ENCODE results near the gene SDCBP2. TPM values are rescaled to one million over a fixed set of nuclear protein-coding genes. Genes with fewer than 3 reads are reported as not detected.

Gene SDCBP2
- total and polyA plus RNA-seq, 2 of the 8 experiments (the other 6 are each of a cell fraction or from before 2014, with no cell fraction given): 4.2 to 6.7 TPM

- Histone ChIP-seq H3K18ac (ENCODE audit: extremely low read depth, low read length) (no peak overlapping the region), H3K14ac (ENCODE audit: insufficient read length) (no peak overlapping the region), H3K4me1 (replicated peaks in 1 of 4; ENCODE audit: control insufficient read depth in 3 of 4, insufficient read depth in 4 of 4, low read length in 3 of 4) (peaks cover 0 to 13% (median 1%) of the 10 kb centered on the region in 4 experiments; a peak in 4 of 7 replicates), H2BK20ac (ENCODE audit: low read length) (no peak overlapping the region), H3K56ac (replicated peaks; ENCODE audit: insufficient read length, low read depth, low read length) (no peak overlapping the region), H2BK12ac (ENCODE audit: low read depth, low read length) (no peak overlapping the region), H3K27ac (ENCODE audit: low read depth, low read length) (no peak overlapping the region), H3K4ac (replicated peaks; ENCODE audit: insufficient read length, low read depth, low read length) (no peak overlapping the region), H4K5ac (ENCODE audit: insufficient read length, low read depth, low read length) (peak overlapping the region; percentile 7), H4K20me1 (replicated peaks in 1 of 2; ENCODE audit: control insufficient read depth in 1 of 2, insufficient read depth in 2 of 2, low read length in 2 of 2) (no peaks in the 10 kb centered on the region), H4K91ac (replicated peaks; ENCODE audit: insufficient read length, low read length) (peak overlapping the region; percentile 84), H3K23ac (ENCODE audit: insufficient read length) (no peak overlapping the region), H3K23me2 (ENCODE audit: low read depth, low read length) (peaks cover 4% of the 10 kb centered on the region; the same call in 1 of the 2 replicates), H3K9ac (replicated peaks in 1 of 4; ENCODE audit: extremely low read depth in 1 of 4, low read depth in 3 of 4, low read length in 3 of 4) (no peak overlapping the region; a peak in 1 of 7 replicates), H2BK5ac (ENCODE audit: low read depth, low read length) (no peak overlapping the region), H2AFZ (ENCODE audit: low read length) (peak overlapping the region; percentile 79), H3K36me3 (ENCODE audit: control insufficient read depth in 2 of 4, insufficient read depth in 4 of 4, low read length in 3 of 4) (no peaks in the 10 kb centered on the region), H3K27me3 (replicated peaks in 1 of 4; ENCODE audit: control insufficient read depth in 3 of 4, extremely low read depth in 1 of 4, insufficient read depth in 3 of 4, low read length in 3 of 4) (peaks cover 0 to 1% (median 0%) of the 10 kb centered on the region in 4 experiments; a peak in 2 of 7 replicates), H3K4me3 (ENCODE audit: extremely low read depth in 1 of 4, insufficient read depth in 2 of 4, low read depth in 3 of 4, low read length in 4 of 4) (peak overlapping the region; percentile 55 to 88 (median 72)), H2AK5ac (ENCODE audit: low read depth, low read length) (no peak overlapping the region), H2BK120ac (replicated peaks; ENCODE audit: low read depth, low read length) (no peak overlapping the region), H3K4me2 (ENCODE audit: insufficient read depth in 1 of 2, low read depth in 2 of 2, low read length in 2 of 2) (peak overlapping the region; percentile 71 to 92), H3K79me2 (ENCODE audit: control insufficient read depth in 1 of 2, insufficient read depth in 2 of 2, low read length in 2 of 2) (no peaks in the 10 kb centered on the region), H3K9me3 (ENCODE audit: insufficient read depth in 2 of 2, low read depth in 1 of 2, low read length in 1 of 2) (no peaks in the 10 kb centered on the region), H3K79me1 (ENCODE audit: low read depth, low read length) (no peaks in the 10 kb centered on the region), H4K8ac (ENCODE audit: extremely low read depth, insufficient read depth, low read length) (no peak overlapping the region), H2BK15ac (ENCODE audit: low read length) (no peak overlapping the region)
- CTCF ChIA-PET (ENCODE audit: partially characterized antibody): interaction anchor here (1.0 to 1.5 kb wide), 3 partner anchors 18 to 171 kb away, joined by 3 to 7 read pairs (median 3); no protein-coding TSS in a partner anchor
- TF ChIP-seq CEBPB (IDR thresholded peaks at IDR 0.05; ENCODE audit: low read depth, low read length) (no peak), MAX (IDR thresholded peaks at IDR 0.05) (peak; percentile 36; the same call in 1 of the 2 replicates), NRF1 (IDR thresholded peaks at IDR 0.05; ENCODE audit: low read depth, low read length) (no peak), SP1 (IDR thresholded peaks at IDR 0.05; ENCODE audit: low read depth, low read length) (no peak), GABPA (IDR thresholded peaks at IDR 0.05; ENCODE audit: borderline replicate concordance, insufficient read depth, low read length) (no peak), SRF (IDR thresholded peaks at IDR 0.05; ENCODE audit: low read depth, low read length) (no peak), KDM1A (IDR thresholded peaks at IDR 0.05; ENCODE audit: borderline replicate concordance, low read length) (peak; percentile 97), HDAC2 (IDR thresholded peaks at IDR 0.05; ENCODE audit: borderline replicate concordance in 1 of 2, low read depth in 2 of 2, low read length in 2 of 2) (peak in 1 of 2 experiments; percentile 72; a peak in 1 of 4 replicates)
- DNase-seq (ENCODE audit: low read depth in 1 of 2, low spot score in 2 of 2) (no peak), FAIRE-seq (no peak)
- POLR2A ChIA-PET (ENCODE audit: partially characterized antibody): interaction anchor here (0.8 to 1.2 kb wide), 2 partner anchors 9 to 200 kb away, joined by 3 to 4 read pairs; no protein-coding TSS in a partner anchor
- 4% methylated on average over 10 of the region's 10 CpGs; no CpG with 5 or more reads in 1 of the 2 experiments for WGBS, 2 experiments (ENCODE audit: extremely low coverage in 1 of 2, insufficient coverage in 1 of 2, insufficient read length in 1 of 2, insufficient replicate concordance in 2 of 2, low coverage in 1 of 2, low lambda C conversion rate in 2 of 2, missing lambda C conversion rate in 1 of 2)
Measured at GRCh38 chr20:1265916-1266166, 63.1 kb downstream of the SDCBP2 start.

Data from H1 (cell line).